Ramos (cell line): ENCODE results near the gene SMAGP.
"Not testable (repeated sequence)": the region's sequence is repeated elsewhere in the genome, so short reads cannot be mapped to it uniquely, and the experiment has no call there.

ENCODE experiments used
- in situ Hi-C: fragments of 300-500 bp; cut with MboI; formaldehyde crosslinking; loops from one replicate; pipeline ENCODE4 v1.14.3; 2022; ENCODE audit warnings: low sequenced_read_pairs; ENCODE audit not compliant: unreplicated experiment

Gene SMAGP, protein sequence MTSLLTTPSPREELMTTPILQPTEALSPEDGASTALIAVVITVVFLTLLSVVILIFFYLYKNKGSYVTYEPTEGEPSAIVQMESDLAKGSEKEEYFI

DNA sequence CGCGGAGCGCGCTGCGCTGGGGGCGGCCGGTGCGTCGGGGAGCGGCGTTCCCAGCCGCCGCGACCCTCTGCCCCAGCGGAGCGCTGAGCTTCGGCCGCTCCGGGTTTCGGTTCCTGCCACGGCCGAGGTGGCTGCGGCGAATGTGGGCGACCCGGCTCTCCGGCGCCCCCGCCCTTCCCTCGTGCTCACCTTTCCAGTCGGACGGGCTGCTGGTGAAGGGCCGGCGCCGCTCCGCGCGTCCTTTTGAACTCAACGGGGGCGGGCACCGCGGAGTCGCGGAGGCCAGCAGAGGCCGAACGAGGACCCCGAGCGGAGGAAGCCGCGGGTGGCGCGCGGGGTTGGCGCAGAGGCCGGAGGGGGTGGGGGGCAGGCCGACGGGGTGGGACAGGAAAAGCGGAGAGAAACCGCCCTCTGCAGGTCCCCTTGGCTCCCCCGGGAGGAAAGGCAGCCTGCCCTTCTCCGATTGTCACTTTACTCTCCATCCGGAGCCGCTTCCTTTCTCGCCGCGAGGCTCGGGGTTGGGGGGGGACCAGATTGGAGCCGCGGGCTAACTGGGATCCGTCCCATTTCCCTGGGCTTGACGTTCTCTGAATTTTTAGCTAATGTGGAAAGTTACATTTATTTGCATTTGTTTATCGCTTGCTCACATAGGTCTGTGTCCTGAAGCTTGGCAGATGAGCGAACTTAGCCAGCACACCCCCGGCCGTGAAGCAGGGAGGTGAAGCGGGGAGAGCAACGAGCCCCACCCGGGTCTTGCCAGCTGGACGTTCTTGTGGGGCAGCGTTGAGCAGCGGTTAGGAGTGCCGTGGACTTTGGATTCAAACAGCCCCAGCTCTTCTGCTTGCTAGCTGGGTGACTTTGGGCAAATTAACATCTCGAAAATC is at the start of gene SMAGP:
Gene SMAGP, minus strand, starts transcription at position 349 of the 884 bp plus-strand sequence. CDS start 1,137 bp downstream, outside the sequence.
- in situ Hi-C loops: no loop called here

DNA sequence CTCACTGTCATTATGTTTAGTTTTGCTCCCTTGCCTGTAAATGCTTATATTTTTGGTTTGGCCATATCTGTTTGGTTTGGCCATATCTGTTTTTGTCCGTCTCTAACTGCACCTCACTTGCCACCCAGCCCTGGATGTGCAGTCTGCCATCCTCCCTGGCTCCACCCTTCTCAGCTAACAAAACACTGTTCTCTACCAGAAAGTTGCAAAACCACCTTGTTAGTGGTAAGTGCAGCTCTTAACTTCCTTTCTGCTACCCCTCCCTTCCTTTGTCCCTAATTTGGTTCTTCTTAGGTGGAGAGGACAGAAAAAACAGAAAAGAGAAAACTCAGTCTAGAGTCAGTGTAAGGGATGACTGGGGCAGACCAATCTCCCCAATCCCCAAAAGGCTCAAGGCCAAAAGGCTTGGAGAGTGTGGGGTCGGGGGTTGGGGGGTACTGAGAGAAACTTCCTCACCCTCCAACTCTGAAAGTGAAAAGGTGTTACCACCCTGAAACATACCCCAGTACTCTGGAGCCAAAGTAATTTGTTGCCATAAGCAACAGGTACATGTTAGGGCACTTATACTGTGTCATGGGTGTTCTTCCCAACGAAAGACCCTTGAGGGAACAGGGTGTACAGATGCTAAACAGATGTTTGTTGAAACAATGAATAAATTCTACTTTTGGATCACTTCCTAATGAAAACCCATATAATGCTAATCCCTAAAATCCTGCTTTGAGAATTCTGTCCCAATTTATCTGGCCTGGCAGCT is 48.8 kb upstream of the SMAGP start:
- in situ Hi-C loops: no loop called here

DNA sequence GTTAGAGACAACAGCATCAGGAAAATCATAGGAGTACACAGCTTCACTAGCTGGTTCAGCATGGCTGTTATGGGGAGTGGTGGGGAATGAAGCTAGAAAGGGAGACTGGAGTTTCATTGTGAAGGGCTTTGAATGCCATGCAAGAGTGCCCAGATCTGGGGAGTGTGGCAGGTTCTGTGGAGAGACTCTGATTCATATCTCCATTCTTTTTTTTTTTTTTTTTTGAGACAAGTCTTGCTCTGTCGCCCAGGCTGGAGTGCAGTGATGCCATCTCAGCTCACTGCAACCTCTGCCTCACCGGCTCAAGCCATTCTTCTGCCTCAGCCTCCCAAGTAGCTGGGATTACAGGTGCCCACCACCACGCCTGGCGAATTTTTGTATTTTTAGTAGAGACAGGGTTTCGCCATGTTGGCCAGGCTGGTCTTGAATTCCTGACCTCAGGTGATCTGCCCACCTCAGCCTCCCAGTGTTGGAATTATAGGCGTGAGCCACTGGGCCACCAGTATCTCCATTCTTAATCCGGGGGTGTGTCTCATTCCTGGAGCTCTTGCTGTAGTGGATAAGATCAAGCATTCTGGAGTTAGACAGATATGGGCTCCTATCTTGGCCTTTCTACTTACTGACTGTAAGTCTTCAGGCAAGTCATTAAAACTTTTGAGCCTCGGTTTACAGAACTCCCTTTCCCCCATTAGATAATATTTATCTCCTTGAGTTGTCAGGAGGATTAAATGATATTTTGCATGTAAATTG is 48.0 kb upstream of the SMAGP start:
- in situ Hi-C loops: not testable (repeated sequence)

DNA sequence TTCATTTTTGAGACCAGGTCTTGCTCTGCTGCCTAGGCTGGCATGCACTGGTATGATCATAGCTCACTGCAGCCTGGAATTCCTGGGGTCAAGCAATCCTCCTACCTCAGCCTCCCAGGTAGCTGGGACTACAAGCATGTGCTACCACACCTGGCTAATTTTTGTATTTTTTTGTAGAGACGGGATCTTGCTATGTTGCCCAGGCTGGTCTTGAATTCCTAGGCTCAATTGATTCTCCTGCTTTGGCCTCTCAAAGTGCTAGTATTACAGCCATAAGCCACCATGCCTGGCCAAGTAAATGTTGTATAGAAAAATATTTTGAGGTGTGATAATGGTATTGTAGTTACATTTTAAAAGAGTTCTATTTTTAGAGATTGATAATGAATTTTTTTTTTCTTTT is 41.2 kb upstream of the SMAGP start:
- in situ Hi-C loops: no loop called here

DNA sequence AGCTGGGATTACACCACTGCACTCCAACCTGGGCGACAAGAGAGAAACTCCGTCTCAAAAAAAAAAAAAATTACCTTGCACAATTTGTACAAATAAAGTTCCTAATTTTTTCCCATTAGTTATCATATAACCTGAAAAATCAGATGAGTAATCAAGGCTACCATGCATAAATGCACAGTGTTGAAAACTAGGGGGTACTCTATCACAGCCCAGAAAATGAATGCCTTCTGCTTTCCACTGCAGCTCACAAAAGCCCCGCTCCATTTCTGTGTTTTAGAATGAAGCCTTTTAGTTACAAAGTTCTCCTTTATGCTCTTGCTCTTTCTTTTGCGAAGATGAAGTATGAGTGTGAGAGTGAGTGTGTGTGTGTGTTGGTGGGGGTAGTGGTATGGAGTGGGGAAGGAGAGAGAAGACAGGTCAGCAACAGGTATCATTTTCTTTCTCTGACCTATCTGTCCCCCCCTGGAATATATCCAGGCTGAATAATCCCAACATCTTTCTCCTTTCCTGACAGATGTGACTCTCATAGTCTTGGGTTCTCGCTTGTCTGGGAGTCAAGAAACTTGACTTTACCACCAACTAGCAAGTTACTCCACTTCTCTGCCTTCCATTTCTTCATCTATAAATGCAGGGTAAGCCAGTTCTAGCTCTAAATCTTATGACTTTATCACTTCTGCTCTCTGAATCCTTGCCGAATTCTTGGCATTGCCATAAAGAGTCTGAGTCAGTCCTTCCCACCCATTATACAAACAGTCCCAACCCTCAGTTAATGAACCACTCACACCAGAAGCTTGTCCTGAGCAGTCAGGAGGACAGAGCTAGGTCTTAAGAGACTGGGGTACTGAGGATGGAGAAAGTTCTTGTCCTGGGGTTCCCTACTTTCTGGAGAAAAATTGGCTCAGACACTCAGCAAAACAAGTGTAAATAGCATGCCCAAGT is 37.7 kb upstream of the SMAGP start:
- in situ Hi-C loops: no loop called here

DNA sequence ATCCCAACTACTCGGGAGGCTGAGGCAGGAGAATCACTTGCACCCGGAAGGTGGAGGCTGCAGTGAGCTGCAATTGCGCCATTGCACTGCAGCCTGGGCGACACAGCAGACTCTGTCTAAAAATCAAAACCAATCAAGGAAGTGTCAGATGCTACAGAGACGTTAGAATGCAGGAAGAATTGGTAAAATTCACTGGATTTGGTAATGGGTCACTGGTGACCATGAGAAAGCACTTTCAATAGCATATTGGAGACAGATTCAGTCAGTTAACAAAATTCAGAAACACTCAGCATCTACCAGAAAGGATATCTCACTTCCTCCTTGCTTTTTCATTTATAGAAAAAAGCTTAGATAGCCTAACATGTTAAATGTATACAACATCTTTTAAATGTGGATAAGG is 36.3 kb upstream of the SMAGP start:
- in situ Hi-C loops: no loop called here

DNA sequence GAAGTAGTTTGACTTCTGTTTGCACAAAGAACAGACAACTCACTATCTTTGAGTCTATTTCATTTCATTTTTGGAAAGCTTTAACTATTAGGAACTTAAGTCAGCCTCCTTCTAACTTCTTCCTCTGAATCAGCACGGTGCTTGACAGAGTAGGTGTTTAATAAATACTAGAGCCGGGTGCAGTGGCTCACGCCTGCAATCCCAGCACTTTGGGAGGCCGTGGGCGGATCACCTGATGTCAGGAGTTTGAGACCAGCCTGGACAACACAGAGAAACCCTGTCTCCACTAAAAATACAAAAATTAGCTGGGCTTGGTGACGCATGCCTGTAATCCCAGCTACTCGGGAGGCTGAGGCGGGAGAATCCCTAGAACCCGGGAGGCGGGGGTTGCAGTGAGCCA is 30.6 kb upstream of the SMAGP start:
- in situ Hi-C loops: not testable (repeated sequence)

DNA sequence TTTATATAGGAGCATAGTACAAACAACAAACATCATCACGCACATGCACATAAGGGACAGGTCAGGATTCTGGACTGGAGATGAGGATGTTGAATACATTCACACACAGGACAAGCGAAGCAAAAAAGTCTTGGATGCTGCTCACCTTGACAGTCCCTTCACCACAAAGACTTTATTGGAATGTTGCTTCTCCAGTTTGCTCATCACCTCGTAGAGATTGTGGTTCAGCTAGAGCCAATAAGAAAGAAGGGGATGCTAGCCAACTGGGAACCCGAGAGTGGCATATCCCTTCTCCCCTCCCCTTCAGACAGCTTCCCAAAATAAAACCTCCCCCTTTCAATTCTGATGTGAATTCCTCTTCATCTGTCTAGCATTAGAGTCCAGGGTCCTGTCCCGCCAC is 25.4 kb upstream of the SMAGP start:
- in situ Hi-C loops: no loop called here

DNA sequence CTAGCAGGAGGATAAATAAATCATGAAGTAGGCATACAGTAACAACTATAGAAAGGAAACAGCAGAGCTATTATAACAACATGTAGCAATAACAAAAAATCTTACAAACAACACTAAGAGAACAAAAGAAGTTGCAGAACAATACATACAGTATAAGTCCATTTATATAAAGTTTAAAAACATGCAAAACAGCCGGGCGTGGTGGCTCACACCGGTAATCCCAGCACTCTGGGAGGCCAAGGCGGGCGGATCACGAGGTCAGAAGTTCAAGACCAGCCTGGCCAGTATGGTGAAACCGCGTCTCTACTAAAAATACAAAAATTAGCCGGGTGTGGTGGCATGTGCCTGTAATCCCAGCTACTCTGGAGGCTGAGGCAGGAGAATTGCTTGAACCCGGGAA is 23.9 kb upstream of the SMAGP start:
- in situ Hi-C loops: not testable (repeated sequence)

DNA sequence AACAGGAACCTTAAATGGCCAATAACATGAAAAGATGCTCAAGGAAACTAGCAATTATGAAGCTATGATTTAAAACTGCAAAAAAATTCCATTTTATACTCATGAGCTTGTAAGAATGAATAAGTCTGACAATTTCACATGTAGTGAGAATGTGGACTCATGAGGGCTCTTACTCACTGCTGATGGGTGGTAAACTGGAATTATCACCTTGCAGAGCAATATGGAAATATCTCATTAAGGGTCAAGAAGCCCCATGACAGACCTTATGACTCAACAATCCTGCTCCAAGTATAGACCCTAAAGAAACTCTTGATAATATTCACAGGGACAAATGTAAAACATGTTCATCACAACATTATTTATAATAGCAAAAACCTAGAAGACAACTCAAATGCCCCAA is 23.5 kb upstream of the SMAGP start:
- in situ Hi-C loops: no loop called here

DNA sequence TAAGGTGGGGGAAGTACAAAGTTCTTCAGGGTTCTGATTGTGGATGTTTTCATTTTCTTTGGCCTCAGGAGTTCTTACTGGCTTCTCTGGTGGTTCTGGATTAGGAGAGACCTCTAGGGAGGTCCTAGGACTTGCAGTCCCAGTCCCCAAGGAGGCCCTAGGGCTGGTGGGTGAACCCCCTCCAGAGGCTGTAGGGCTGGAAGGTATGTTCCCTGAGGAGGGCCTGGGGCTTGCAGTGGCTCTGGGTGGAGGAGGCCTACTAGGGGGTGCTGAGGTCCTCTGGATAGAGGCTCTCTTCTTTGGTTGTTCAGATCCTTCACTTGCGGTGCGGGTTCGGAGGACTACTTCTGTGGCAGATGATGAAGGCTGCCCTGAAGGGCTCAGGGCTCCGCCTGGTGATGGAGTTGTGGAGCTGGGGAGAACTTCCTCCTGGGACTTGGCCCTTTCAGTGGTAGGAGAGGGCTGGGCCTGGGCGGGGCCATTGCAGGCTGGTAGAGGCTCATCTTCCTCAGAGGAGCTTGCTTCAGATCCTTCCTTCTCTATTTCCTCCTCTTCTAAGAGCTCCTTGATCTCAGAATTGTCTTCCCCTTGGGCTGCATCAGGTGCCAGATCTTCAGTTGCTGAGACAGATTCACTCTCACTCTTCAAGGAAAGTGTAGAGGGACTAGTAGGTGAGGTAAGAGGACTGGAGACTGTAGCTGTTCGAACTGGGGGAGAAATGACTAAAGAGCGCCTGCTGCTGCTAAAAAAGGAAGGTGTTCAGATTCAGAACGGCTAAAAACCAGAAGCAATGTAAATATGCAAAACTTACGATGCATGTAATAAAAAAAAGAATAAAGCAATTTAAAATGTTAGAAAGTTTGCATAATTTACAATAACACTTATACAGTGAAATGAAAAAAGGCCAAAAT is 21.6 kb upstream of the SMAGP start:
- in situ Hi-C loops: not testable (repeated sequence)

DNA sequence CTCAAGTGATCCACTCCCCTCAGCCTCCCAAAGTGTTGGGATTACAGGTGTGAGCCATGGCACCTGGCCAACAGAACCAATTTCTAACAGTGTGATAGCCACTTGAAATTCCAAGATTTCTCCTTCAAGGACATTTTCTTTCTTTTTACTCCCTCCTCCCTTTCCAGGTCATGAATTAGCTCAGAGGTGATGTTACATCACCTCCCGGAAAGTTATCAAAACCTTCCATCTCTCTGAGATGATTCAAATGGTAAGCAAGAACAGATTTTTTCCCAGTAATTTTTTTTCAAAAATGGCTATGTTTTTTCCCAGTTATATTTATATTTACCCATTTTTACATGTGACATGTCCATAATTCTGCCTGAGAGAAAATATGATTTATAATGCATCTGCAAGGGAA is 15.6 kb upstream of the SMAGP start:
- in situ Hi-C loops: no loop called here

DNA sequence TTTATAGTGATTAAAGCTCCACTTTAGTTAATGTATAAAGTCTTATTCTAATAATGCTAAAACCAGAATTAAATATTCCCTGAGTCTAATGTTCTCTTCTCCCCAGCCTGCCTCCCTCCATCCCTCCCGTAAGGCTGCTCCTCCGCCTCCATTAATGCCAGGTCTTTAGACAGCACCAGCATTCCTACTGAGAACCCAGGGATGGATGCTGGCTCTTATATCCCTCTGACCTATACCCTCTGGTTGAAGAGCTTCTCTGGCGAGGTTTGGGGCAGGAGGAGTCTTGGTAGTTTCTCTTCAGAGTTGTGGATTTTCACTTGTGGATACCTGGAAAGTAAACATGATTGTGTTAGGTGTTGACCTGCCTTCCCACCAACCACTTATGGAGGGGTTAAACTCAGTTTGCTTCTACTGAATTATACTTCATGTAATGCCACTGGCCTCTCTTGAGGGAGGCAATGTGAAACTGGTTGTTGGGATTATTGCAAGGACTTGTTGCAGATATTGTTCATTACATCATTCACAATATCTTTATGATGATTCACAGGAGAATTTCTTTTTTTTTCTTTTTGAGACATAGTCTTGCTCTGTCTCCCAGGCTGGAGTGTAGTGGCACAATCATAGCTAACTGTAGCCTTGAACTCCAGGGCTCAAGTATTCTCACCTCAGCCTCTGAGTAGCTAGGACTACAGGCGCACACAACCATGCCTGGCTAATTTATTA is 11.1 kb upstream of the SMAGP start:
- in situ Hi-C loops: no loop called here

DNA sequence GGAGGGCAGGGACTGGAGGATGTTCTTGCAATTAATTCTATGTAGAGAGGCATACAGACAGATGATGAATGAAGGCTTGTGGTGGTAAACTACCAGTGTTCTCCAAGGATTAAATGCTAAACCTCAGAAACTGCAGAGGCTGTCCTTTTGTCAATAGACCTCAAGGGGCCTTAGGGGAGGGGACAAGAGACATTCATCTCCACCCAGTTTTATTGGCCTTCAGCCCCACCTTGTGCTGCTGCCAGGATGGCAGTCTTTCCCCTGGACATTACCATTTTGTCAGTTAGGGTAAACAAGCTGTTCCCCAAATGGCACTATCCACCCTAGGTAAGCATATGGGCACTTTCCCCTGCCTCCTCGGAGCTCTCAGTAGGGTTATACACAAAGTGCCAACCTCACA is 4.9 kb upstream of the SMAGP start:
- in situ Hi-C loops: no loop called here

DNA sequence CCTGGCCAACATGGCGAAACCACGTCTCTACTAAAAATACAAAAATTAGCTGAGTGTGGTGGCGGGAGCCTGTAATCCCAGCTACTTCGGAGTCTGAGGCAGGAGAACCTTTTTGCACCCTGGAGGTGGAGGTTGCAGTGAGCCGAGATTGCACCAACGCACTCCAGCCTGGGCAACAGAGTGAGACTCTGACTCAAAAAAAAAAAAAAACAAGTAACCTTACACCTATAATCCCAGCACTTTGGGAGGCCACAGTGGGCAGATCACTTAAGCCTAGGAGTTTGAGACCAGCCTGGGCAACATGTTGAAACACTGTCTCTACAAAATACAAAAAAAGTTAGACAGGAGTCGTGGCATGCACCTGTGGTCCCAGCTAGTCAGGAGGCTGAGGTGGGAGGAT is 2.6 kb upstream of the SMAGP start:
- in situ Hi-C loops: not testable (repeated sequence)

DNA sequence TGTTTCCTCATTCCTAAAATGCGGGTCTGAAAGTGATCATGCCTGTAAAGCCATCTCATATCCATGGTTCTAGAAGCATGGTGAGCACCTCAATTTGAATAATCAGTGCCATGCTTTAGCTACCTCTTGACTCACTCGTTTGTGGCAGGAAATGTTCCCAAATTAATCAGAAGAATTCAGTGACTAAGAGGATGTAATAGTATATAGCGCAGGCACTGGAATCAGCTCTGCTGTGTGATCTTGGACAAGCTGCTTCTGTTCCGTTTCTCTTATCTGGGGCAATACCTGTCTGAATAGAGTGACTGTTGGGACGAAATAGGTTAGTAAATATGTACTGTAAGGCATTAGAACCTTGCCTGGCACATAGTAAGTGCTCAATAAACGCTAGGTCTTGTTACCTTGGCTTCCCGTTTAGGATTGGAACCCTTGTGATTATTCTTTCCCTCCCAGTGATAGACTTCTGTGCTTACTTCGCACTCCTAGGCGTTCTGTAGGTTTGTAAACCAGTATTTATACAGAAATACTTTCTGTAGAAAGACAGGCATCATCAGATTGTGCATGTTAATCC is 820 bp upstream of the SMAGP start:
- in situ Hi-C loops: no loop called here
